T-helper 1 cell treated with Interleukin-12 subunit alpha and Interleukin-12 subunit beta and Interleukin-4 antibody, amounts not matched to agents 30 μg/mL and 1 μg/mL, for 36 hours (primary cell): Measurements from ENCODE around the gene DEUP1.
A peak's percentile ranks its signal among the peaks of the same experiment; 100 is the strongest.

ENCODE experiments used
- H3K27ac Mint-ChIP-seq: one replicate; pipeline ENCODE4 v1.8.0; 2021; ENCODE audit warnings: mild to moderate bottlenecking, mixed read lengths
- H3K27me3 Mint-ChIP-seq: one replicate; pipeline ENCODE4 v1.8.0; 2021; ENCODE audit warnings: low read depth, mixed read lengths
- H3K36me3 Mint-ChIP-seq: one replicate; pipeline ENCODE4 v1.8.0; 2021; ENCODE audit warnings: low read depth, mixed read lengths
- H3K4me1 Mint-ChIP-seq: one replicate; pipeline ENCODE4 v1.8.0; 2021; ENCODE audit warnings: low read depth, mixed read lengths
- H3K4me3 Mint-ChIP-seq: one replicate; pipeline ENCODE4 v1.8.0; 2021; ENCODE audit warnings: mild to moderate bottlenecking, moderate library complexity, mixed read lengths
- H3K9me3 Mint-ChIP-seq: one replicate; pipeline ENCODE4 v1.8.0; 2021; ENCODE audit warnings: mixed read lengths

The DEUP1 gene

GRCh38 chr11:93323747-93324146, 6.8 kb upstream of the DEUP1 start:
- H3K27ac Mint-ChIP-seq = no peak overlapping the region
- H3K27me3 Mint-ChIP-seq = peaks cover 7% of the 10 kb centered on the region
- no peaks in the 10 kb centered on the region for H3K4me1 Mint-ChIP-seq
- H3K4me3 Mint-ChIP-seq = no peak overlapping the region
- no peaks in the 10 kb centered on the region for H3K9me3 Mint-ChIP-seq
- no peaks in the 10 kb centered on the region for H3K36me3 Mint-ChIP-seq

DNA sequence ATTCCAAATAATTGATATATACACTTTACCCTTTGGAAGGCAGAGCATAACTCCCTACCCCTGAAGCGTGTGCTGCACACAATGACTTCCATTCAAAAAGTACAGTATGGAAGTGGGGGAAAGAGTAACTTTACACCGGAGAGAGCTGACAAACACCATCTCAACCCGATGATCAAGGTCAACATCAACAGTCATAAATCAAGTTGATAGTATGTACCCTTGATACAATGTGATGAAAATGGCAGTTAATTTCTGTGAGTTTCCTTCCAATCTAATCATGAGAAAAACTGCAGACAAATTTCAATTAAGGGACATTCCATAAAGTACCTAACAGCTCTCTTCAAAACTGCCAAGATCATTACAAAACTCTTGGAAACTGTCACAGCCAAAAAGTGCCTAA, 6.0 kb upstream of the DEUP1 start:
- H3K36me3 Mint-ChIP-seq = no peaks in the 10 kb centered on the region
- no peaks in the 10 kb centered on the region for H3K4me1 Mint-ChIP-seq
- peaks cover 13% of the 10 kb centered on the region for H3K27me3 Mint-ChIP-seq
- no peak overlapping the region for H3K27ac Mint-ChIP-seq
- H3K9me3 Mint-ChIP-seq = no peaks in the 10 kb centered on the region
- H3K4me3 Mint-ChIP-seq = no peak overlapping the region

DNA sequence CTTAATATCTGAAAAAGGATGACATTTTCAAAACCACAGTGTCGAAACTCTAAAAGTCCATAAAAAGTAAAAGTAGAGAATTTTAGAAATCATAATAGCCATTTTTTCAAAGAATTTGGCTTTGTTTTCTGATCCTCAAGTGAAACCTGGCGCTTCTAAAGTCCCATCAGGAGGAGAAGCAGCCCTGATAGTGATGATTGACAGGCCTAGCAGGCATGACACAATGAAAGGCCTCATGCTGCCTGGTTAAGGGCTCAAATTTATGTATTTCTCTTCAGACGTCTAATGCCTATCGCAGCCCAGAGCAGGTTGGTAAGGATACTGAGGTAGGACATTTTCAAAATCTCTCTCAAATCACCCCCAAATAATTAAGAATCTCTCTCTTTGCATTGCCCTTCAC, 3.9 kb upstream of the DEUP1 start:
- Mint-ChIP-seq H3K27me3 (peaks cover 30% of the 10 kb centered on the region), H3K4me1 (no peaks in the 10 kb centered on the region), H3K4me3 (no peak overlapping the region), H3K9me3 (no peaks in the 10 kb centered on the region), H3K36me3 (no peaks in the 10 kb centered on the region), H3K27ac (no peak overlapping the region)

DNA sequence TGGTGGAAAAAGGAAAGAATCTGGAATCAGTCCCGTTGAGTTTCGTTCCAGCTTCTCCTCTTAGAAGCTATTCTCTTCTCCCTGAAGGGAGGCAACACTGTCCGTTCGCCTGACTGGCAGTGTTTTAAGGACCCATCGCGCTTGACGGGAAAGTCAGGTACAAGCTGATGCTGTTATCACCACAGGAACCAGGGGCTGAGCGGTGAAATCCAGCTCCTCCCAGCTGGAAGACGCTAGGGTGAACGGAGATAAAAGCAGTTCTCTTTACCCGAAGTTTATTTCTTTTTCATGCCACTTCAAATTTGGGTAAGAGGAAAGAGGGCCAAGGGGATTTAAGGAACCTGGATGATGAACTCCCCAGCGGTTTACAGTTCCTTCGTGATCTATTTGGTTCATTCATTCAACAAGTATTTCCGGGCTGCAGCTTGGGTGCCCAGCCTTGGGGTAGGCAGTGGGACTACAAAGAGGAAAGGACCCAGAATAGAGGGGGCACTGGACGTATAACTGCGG, 551 bp upstream of the DEUP1 start:
- no peaks in the 10 kb centered on the region for H3K9me3 Mint-ChIP-seq
- H3K4me1 Mint-ChIP-seq = no peaks in the 10 kb centered on the region
- H3K4me3 Mint-ChIP-seq = peak overlapping the region; percentile 5
- peaks cover 52% of the 10 kb centered on the region for H3K27me3 Mint-ChIP-seq
- H3K36me3 Mint-ChIP-seq = no peaks in the 10 kb centered on the region
- H3K27ac Mint-ChIP-seq = no peak overlapping the region

DNA sequence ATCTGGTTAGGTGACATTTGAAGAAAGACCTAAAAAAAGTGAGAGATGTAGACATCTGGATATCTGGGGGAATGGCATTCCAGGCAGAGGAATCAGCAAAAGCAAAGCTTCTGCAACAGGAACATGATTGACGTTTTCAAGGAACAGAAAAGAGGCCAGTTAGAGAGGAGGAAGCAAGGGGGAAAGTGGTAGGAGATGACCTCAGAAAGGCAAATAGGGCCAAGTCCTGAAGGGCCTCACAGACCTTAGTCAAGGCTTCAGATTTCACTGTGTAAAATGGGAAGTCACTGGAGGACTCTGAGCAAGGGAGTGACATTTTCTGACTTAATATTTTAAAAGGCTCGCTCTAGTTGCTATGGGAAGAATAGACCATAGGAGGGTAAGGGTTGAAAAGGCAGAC, 9.7 kb downstream of the DEUP1 start:
- no peaks in the 10 kb centered on the region for H3K36me3 Mint-ChIP-seq
- no peak overlapping the region for H3K27ac Mint-ChIP-seq
- peaks cover 4% of the 10 kb centered on the region for H3K27me3 Mint-ChIP-seq
- no peaks in the 10 kb centered on the region for H3K4me1 Mint-ChIP-seq
- no peaks in the 10 kb centered on the region for H3K9me3 Mint-ChIP-seq
- no peak overlapping the region for H3K4me3 Mint-ChIP-seq

- Mint-ChIP-seq H3K27ac (no peak overlapping the region), H3K9me3 (no peaks in the 10 kb centered on the region), H3K27me3 (peaks cover 5% of the 10 kb centered on the region), H3K4me1 (no peaks in the 10 kb centered on the region), H3K36me3 (no peaks in the 10 kb centered on the region), H3K4me3 (no peak overlapping the region)
Observed at GRCh38 chr11:93344855-93345333, 14.4 kb downstream of the DEUP1 start.

DNA sequence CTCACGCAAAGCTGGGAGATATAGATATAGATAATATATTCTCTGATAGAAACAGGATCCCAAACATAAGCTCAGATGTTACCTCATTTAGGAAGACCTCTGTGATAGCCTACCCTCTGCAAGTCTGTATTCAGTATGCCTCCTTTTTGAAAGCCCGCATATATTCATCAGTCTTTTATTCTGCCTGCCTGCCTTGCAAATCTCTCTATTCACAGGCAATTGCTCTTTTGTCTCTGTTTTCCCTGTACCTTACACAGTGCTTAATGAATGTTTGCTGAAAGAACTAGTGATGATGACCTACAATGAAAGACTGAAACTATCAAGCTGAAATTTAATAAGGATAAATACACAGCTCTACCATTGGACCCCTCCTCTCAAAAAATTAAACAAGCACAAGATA, 18.4 kb downstream of the DEUP1 start:
- Mint-ChIP-seq H3K4me3 (no peak overlapping the region), H3K27ac (no peak overlapping the region), H3K4me1 (no peaks in the 10 kb centered on the region), H3K27me3 (peaks cover 5% of the 10 kb centered on the region), H3K9me3 (no peaks in the 10 kb centered on the region), H3K36me3 (no peaks in the 10 kb centered on the region)

DNA sequence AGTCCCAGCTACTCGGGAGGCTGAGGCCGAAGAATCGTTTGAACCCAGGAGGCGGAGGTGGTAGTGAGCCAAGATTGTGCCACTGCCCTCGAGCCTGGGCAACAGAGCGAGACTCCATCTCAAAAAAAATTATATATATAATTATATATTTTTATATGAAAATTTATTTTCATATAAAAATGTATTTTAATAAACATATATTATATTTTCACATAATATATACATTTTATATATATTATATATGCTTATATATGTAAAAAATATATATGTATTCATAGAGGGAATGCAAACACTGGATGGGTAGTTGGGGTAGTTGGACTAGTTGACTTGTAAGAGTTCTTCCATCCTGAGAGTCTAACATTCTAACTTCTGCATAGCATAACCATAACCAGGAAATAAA, 20.3 kb downstream of the DEUP1 start:
- Mint-ChIP-seq H3K4me1 (no peaks in the 10 kb centered on the region), H3K27me3 (no peaks in the 10 kb centered on the region), H3K4me3 (no peak overlapping the region), H3K9me3 (no peaks in the 10 kb centered on the region), H3K27ac (no peak overlapping the region), H3K36me3 (no peaks in the 10 kb centered on the region)

DNA sequence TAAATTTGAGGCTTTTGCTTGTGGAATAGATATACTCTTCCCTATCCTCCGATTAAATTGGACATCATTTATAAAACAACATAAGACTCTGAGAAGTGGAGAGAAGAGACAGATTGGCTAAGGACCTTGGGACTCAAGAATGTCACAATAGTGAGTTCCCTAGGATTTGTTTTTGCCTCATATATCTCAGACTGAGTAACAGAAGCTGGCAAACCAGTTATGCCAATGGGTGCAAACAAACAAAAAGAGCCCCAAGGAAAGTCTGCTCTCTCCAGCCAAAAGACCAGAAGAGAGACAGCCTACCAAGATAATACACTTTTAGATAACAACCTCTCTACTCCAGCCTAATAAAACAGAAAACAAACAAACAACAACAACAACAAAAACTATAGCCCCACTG, 28.9 kb downstream of the DEUP1 start:
- Mint-ChIP-seq H3K27ac (no peak overlapping the region), H3K27me3 (no peaks in the 10 kb centered on the region), H3K4me3 (no peak overlapping the region), H3K36me3 (no peaks in the 10 kb centered on the region), H3K9me3 (peaks cover 4% of the 10 kb centered on the region), H3K4me1 (no peaks in the 10 kb centered on the region)

DNA sequence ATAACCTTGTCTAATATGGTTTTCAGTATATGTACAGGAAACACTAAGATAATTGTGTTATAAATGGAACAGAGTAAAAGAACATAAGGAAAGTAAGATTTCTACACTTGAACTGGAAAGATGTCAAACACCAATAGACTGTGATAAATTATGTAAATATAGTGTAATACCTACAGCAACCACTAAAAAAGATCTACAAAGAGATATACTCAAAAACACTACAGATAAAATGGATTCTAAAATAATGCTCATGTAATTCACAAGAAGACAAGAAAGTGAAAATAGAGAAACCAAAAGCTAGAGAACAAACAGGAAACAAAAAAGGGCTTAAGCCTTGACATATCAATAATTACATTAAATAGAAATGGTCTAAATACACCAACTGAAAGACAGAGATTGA, 30.9 kb downstream of the DEUP1 start:
- H3K27ac Mint-ChIP-seq = no peak overlapping the region
- H3K36me3 Mint-ChIP-seq = no peaks in the 10 kb centered on the region
- H3K4me3 Mint-ChIP-seq = no peak overlapping the region
- H3K27me3 Mint-ChIP-seq = no peaks in the 10 kb centered on the region
- peaks cover 4% of the 10 kb centered on the region for H3K9me3 Mint-ChIP-seq
- no peaks in the 10 kb centered on the region for H3K4me1 Mint-ChIP-seq

DNA sequence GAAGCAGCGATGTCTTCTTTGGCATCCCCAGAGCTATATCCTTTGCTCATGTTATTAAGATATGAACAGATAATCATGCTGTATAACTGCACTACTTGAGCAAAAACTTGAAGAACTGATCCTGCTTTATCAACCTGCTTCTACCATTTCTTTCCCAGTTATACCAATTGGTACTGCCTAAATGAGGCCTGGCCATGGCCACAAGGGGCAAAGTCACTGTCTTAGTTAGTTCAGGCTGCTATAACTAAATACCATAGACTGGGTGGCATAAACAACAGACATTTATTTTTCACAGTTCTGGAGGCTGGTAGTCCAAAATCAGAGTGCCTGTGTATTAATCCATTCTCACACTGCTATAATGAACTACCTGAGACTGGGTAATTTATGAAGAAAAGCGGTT, 37.5 kb downstream of the DEUP1 start:
- Mint-ChIP-seq H3K9me3 (no peaks in the 10 kb centered on the region), H3K4me3 (no peak overlapping the region), H3K27ac (no peak overlapping the region), H3K36me3 (no peaks in the 10 kb centered on the region), H3K27me3 (no peaks in the 10 kb centered on the region), H3K4me1 (no peaks in the 10 kb centered on the region)

GRCh38 chr11:93370260-93370659, 39.7 kb downstream of the DEUP1 start:
- no peaks in the 10 kb centered on the region for H3K36me3 Mint-ChIP-seq
- no peaks in the 10 kb centered on the region for H3K9me3 Mint-ChIP-seq
- H3K4me1 Mint-ChIP-seq = no peaks in the 10 kb centered on the region
- H3K27ac Mint-ChIP-seq = no peak overlapping the region
- H3K27me3 Mint-ChIP-seq = no peaks in the 10 kb centered on the region
- H3K4me3 Mint-ChIP-seq = no peak overlapping the region

DNA sequence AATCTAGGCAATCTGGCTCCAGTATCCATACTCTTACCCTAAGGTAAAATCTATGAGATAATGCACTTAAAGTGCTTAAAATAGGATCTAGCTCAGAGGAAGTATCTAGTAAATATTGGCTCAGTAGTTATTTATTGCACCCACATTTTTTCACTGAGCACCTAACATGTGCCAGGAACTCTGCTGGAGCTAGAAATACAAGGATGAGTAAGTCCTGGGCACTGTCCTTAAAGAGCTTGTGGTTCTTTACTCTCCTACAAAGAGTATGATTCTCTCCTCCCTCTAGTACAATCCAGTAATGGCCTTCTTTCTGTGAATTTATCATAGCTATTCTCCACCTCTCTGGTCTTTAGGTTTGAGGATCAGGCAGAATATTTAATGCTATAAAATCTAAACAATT, 59.2 kb downstream of the DEUP1 start:
- Mint-ChIP-seq H3K36me3 (no peaks in the 10 kb centered on the region), H3K27me3 (peaks cover 10% of the 10 kb centered on the region), H3K4me1 (no peaks in the 10 kb centered on the region), H3K4me3 (no peak overlapping the region), H3K9me3 (no peaks in the 10 kb centered on the region), H3K27ac (no peak overlapping the region)

GRCh38 chr11:93392867-93393266, 62.3 kb downstream of the DEUP1 start:
- Mint-ChIP-seq H3K4me1 (no peaks in the 10 kb centered on the region), H3K36me3 (no peaks in the 10 kb centered on the region), H3K27me3 (peaks cover 16% of the 10 kb centered on the region), H3K4me3 (no peak overlapping the region), H3K9me3 (no peaks in the 10 kb centered on the region), H3K27ac (no peak overlapping the region)

GRCh38 chr11:93393386-93393785, 62.8 kb downstream of the DEUP1 start:
- Mint-ChIP-seq H3K36me3 (no peaks in the 10 kb centered on the region), H3K27me3 (peaks cover 12% of the 10 kb centered on the region), H3K27ac (no peak overlapping the region), H3K4me1 (no peaks in the 10 kb centered on the region), H3K4me3 (no peak overlapping the region), H3K9me3 (no peaks in the 10 kb centered on the region)

DNA sequence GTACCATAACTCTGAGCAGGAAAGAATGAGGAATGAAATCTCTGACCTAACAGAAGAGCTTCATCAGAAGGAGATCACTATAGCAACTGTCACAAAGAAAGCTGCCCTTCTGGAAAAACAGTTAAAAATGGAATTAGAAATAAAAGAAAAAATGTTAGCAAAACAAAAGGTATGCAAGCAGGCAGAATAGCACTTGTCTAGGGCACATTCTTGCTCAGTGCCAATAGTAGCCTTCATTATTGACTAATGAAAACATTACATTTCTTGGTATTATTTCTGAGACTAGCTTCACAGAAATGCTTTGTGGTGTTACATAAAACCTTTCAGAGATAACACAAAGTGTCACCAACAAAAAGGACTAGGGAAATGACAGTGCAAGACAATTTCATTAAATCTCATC, 63.9 kb downstream of the DEUP1 start:
- H3K36me3 Mint-ChIP-seq = no peaks in the 10 kb centered on the region
- no peaks in the 10 kb centered on the region for H3K4me1 Mint-ChIP-seq
- H3K9me3 Mint-ChIP-seq = no peaks in the 10 kb centered on the region
- no peak overlapping the region for H3K4me3 Mint-ChIP-seq
- H3K27ac Mint-ChIP-seq = no peak overlapping the region
- H3K27me3 Mint-ChIP-seq = peaks cover 5% of the 10 kb centered on the region
